HCT116 (cell line): Measurements from ENCODE around the gene ELAPOR1. TPM values are rescaled to one million over a fixed set of nuclear protein-coding genes. Genes with fewer than 3 reads are reported as not detected.

Experiments
- ATAC-seq: fragments of 200-7000 bp; cut with Tn5 transposase; 2 replicates; pipeline ENCODE4 v1.9.1; 2020; ENCODE audit warnings: mild to moderate bottlenecking, moderate library complexity
- Bru-seq: library from RNA; stranded (reverse); fragments of 400-500 nt; gene quantifications from one replicate; lab custom pipeline; 2021; lab: Mats Ljungman, UMichigan
- BruChase-seq, 2 experiments: library from RNA; stranded (reverse); fragments of 400-500 nt; gene quantifications; one replicate each; lab custom pipeline; 2021; lab: Mats Ljungman, UMichigan
- BruUV-seq: library from RNA; stranded (reverse); fragments of 400-500 nt; replicated peaks from 2 replicates; lab custom pipeline; 2021; lab: Mats Ljungman, UMichigan
- CTCF ChIA-PET: fragments of 300-600 bp; sonication (Branson Sonifier 250); formaldehyde crosslinking; loops from one replicate; lab custom pipeline; 2021; ENCODE audit warnings: antibody characterized with exemption; lab: Charles Lee
- POLR2A ChIA-PET: fragments of 300-600, 350-600 bp; sonication (Branson Sonifier 250); formaldehyde crosslinking; loops from one replicate; lab custom pipeline; 2021; ENCODE audit warnings: antibody characterized with exemption; lab: Charles Lee
- RAD21 ChIA-PET, 2 experiments: fragments of 300-600 bp; sonication (Branson Sonifier 250); formaldehyde crosslinking; loops; one replicate each; lab custom pipeline; 2023; ENCODE audit warnings: low total read pairs in 2 of 2; ENCODE audit not compliant: uncharacterized antibody in 2 of 2, unreplicated experiment in 2 of 2, low non-redundant PET in 1 of 2; lab: Charles Lee
- DNase-seq: peaks from one replicate; pipeline ENCODE4 v3.0.0-alpha.2; 2010; ENCODE audit warnings: low read depth, low spot score
- H2AFZ ChIP-seq: fragments of 200-600 bp; shearing (Covaris generic), sonication (generic); 2 replicates; pipeline ENCODE4 v1.6.1; 2017; ENCODE audit warnings: low read depth, mixed run types, mixed read lengths, antibody characterized with exemption, low read length; ENCODE audit not compliant: poor library complexity, severe bottlenecking
- H3K27ac ChIP-seq: 2 replicates; pipeline ENCODE4 v1.5.1; 2012; ENCODE audit warnings: low read depth, low read length
- H3K27me3 ChIP-seq: fragments of 200-600 bp; sonication (generic); 2 replicates; pipeline ENCODE4 v1.6.1; 2016; ENCODE audit warnings: mixed run types, low read length, mixed read lengths; ENCODE audit not compliant: insufficient read depth
- H3K36me3 ChIP-seq, 2 experiments: fragments of 200-500 bp in 1 of 2; fragments of 200-600 bp in 1 of 2; sonication (Bioruptor generic) in 1 of 2; sonication (generic) in 1 of 2; 2 replicates each; pipeline versions ENCODE4 v1.5.1 to v1.6.1; 2014 to 2016; ENCODE audit warnings: low read length in 2 of 2, inconsistent platforms in 1 of 2, mixed read lengths in 1 of 2, mixed run types in 1 of 2; ENCODE audit not compliant: insufficient read depth in 2 of 2, control insufficient read depth in 1 of 2
- H3K4me1 ChIP-seq, 2 experiments: fragments of 200-600 bp in 1 of 2; sonication (generic) in 1 of 2; 2 replicates each; pipeline versions ENCODE4 v1.5.1 to v1.6.1; 2012 to 2017; ENCODE audit warnings: low read length in 2 of 2, inconsistent platforms in 1 of 2, mild to moderate bottlenecking in 1 of 2, mixed read lengths in 1 of 2, mixed run types in 1 of 2, moderate library complexity in 1 of 2; ENCODE audit not compliant: insufficient read depth in 2 of 2, control insufficient read depth in 1 of 2
- H3K4me2 ChIP-seq: fragments of 200-600 bp; sonication (generic); 2 replicates; pipeline ENCODE4 v1.6.1; 2017; ENCODE audit warnings: mixed run types, low read length, mixed read lengths
- H3K4me3 ChIP-seq, 2 experiments: fragments of 200-600 bp in 1 of 2; sonication (generic) in 1 of 2; replicated peaks in 1 of 2; 2 replicates each; pipeline ENCODE4 v1.5.1; 2011 to 2016; ENCODE audit warnings: low read length in 2 of 2, control low read depth in 1 of 2, low read depth in 1 of 2, mild to moderate bottlenecking in 1 of 2, mixed read lengths in 1 of 2, mixed run types in 1 of 2
- H3K79me2 ChIP-seq: fragments of 200-600 bp; sonication (generic); 2 replicates; pipeline ENCODE4 v1.6.1; 2017; ENCODE audit warnings: mild to moderate bottlenecking, mixed run types, low read length, moderate library complexity, mixed read lengths; ENCODE audit not compliant: insufficient read depth
- H3K9ac ChIP-seq: fragments of 200-600 bp; sonication (generic); 2 replicates; pipeline ENCODE4 v1.6.1; 2016; ENCODE audit warnings: low read length, mixed read lengths
- H3K9me2 ChIP-seq: fragments of 200-600 bp; sonication (generic), shearing (Covaris generic); 2 replicates; pipeline ENCODE4 v1.6.1; 2017; ENCODE audit warnings: mixed run types, mild to moderate bottlenecking, moderate library complexity; ENCODE audit not compliant: insufficient read depth
- H3K9me3 ChIP-seq, 2 experiments: fragments of 200-500 bp in 1 of 2; fragments of 200-600 bp in 1 of 2; sonication (Bioruptor generic) in 1 of 2; sonication (generic) in 1 of 2; 2 replicates each; pipeline ENCODE4 v1.6.1; 2014 to 2017; ENCODE audit warnings: low read length in 2 of 2, mixed read lengths in 2 of 2, inconsistent platforms in 1 of 2, low read depth in 1 of 2, mild to moderate bottlenecking in 1 of 2, mixed run types in 1 of 2, moderate library complexity in 1 of 2; ENCODE audit not compliant: control insufficient read depth in 1 of 2, insufficient read depth in 1 of 2
- H4K20me1 ChIP-seq: fragments of 200-600 bp; sonication (generic), shearing (Covaris generic); 2 replicates; pipeline ENCODE4 v1.6.1; 2017; ENCODE audit warnings: mixed run types, mild to moderate bottlenecking, moderate library complexity; ENCODE audit not compliant: insufficient read depth
- CBX3 ChIP-seq: IDR thresholded peaks from 2 replicates; pipeline ENCODE4 v1.6.1; 2012; ENCODE audit warnings: low read depth
- EGR1 ChIP-seq: IDR thresholded peaks from 2 replicates; pipeline ENCODE4 v1.6.1; 2012; ENCODE audit warnings: low read depth
- ELF1 ChIP-seq: IDR thresholded peaks from 2 replicates; pipeline ENCODE4 v1.6.1; 2012; ENCODE audit warnings: low read depth, borderline replicate concordance
- EZH2 ChIP-seq: fragments of 200-600 bp; sonication (generic); IDR thresholded peaks from 2 replicates; pipeline ENCODE4 v1.6.1; 2017; ENCODE audit warnings: antibody characterized with exemption, mixed run types
- EZH2phosphoT487 ChIP-seq: fragments of 200-600 bp; IDR thresholded peaks from 2 replicates; pipeline ENCODE4 v1.6.1; 2018; ENCODE audit warnings: antibody characterized with exemption, borderline replicate concordance
- FOSL1 ChIP-seq: IDR thresholded peaks from 2 replicates; pipeline ENCODE4 v1.6.1; 2012; ENCODE audit warnings: low read depth
- JUND ChIP-seq: IDR thresholded peaks from 2 replicates; pipeline ENCODE4 v1.6.1; 2012
- POLR2A ChIP-seq: IDR thresholded peaks from 2 replicates; pipeline ENCODE4 v1.7.0; 2011; ENCODE audit warnings: borderline replicate concordance; ENCODE audit not compliant: insufficient read depth, insufficient read length; ENCODE audit errors: extremely low read depth
- POLR2AphosphoS5 ChIP-seq: IDR thresholded peaks from 2 replicates; pipeline ENCODE4 v1.6.1; 2011; ENCODE audit warnings: mild to moderate bottlenecking, low read depth, low read length, moderate library complexity
- SIN3A ChIP-seq: IDR thresholded peaks from 2 replicates; pipeline ENCODE4 v1.6.1; 2012; ENCODE audit warnings: low read depth
- SP1 ChIP-seq: IDR thresholded peaks from 2 replicates; pipeline ENCODE4 v1.6.1; 2012; ENCODE audit warnings: low read depth
- TCF7L2 ChIP-seq: IDR thresholded peaks from 2 replicates; pipeline ENCODE4 v1.7.0; 2011; ENCODE audit warnings: borderline replicate concordance, inconsistent platforms; ENCODE audit not compliant: insufficient read depth, insufficient read length; ENCODE audit errors: extremely low read depth
- YY1 ChIP-seq: IDR thresholded peaks from 2 replicates; pipeline ENCODE4 v1.6.1; 2011; ENCODE audit warnings: low read length, low read depth, moderate library complexity, mild to moderate bottlenecking; ENCODE audit not compliant: insufficient replicate concordance; ENCODE audit errors: extremely low read depth
- ZFX ChIP-seq: fragments of 450-650 bp; IDR thresholded peaks from 2 replicates; pipeline ENCODE4 v1.6.1; 2017
- ZNF274 ChIP-seq: fragments of 200-500 bp; sonication (Bioruptor generic); IDR thresholded peaks from 2 replicates; pipeline ENCODE4 v1.6.1; 2014; ENCODE audit warnings: mild to moderate bottlenecking, low read depth, low read length, inconsistent platforms
- intact Hi-C: fragments of 100-400 bp; cut with micrococcal nuclease; formaldehyde crosslinking; loops from 2 replicates; pipeline ENCODE4 v1.10.0; 2022
- long read RNA-seq: library from polyadenylated mRNA; unstranded; transcript quantifications from one replicate; pipeline ENCODE4 v2.0.0, GENCODE V29; 2021; ENCODE audit not compliant: unreplicated experiment
- polyA plus RNA-seq: library from polyadenylated mRNA; unstranded; fragments of >200 nt; gene quantifications from 2 replicates; pipeline ENCODE4 v1.2.1, GENCODE V29; 2012; ENCODE audit warnings: missing spikeins
- total RNA-seq: library from RNA; stranded (reverse); gene quantifications from one replicate; pipeline ENCODE4 v1.2.1, GENCODE V29; 2021; ENCODE audit not compliant: unreplicated experiment
- TF ChIP-seq, protein P1 (sequence below): IDR thresholded peaks from 2 replicates; pipeline ENCODE4 v1.6.1; 2011; ENCODE audit warnings: mild to moderate bottlenecking, low read length, moderate library complexity; ENCODE audit not compliant: insufficient replicate concordance; ENCODE audit errors: extremely low read depth
- TF ChIP-seq, protein P2 (sequence below): IDR thresholded peaks from 2 replicates; pipeline ENCODE4 v1.6.1; 2012

Gene ELAPOR1, protein sequence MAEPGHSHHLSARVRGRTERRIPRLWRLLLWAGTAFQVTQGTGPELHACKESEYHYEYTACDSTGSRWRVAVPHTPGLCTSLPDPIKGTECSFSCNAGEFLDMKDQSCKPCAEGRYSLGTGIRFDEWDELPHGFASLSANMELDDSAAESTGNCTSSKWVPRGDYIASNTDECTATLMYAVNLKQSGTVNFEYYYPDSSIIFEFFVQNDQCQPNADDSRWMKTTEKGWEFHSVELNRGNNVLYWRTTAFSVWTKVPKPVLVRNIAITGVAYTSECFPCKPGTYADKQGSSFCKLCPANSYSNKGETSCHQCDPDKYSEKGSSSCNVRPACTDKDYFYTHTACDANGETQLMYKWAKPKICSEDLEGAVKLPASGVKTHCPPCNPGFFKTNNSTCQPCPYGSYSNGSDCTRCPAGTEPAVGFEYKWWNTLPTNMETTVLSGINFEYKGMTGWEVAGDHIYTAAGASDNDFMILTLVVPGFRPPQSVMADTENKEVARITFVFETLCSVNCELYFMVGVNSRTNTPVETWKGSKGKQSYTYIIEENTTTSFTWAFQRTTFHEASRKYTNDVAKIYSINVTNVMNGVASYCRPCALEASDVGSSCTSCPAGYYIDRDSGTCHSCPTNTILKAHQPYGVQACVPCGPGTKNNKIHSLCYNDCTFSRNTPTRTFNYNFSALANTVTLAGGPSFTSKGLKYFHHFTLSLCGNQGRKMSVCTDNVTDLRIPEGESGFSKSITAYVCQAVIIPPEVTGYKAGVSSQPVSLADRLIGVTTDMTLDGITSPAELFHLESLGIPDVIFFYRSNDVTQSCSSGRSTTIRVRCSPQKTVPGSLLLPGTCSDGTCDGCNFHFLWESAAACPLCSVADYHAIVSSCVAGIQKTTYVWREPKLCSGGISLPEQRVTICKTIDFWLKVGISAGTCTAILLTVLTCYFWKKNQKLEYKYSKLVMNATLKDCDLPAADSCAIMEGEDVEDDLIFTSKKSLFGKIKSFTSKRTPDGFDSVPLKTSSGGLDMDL
- total RNA-seq (0.57 TPM), Bru-seq, nascent RNA (percentile 28 among the genes with signal in this experiment), BruChase-seq, experiment 1, labeled RNA remaining after a 6-hour chase (percentile 23 among the genes with signal in this experiment), BruChase-seq, experiment 2, labeled RNA remaining after a 2-hour chase (percentile 30 among the genes with signal in this experiment)
- polyA plus RNA-seq: 0.14 and 0.25 TPM in 2 replicates
- long read RNA-seq: 0 reads

DNA sequence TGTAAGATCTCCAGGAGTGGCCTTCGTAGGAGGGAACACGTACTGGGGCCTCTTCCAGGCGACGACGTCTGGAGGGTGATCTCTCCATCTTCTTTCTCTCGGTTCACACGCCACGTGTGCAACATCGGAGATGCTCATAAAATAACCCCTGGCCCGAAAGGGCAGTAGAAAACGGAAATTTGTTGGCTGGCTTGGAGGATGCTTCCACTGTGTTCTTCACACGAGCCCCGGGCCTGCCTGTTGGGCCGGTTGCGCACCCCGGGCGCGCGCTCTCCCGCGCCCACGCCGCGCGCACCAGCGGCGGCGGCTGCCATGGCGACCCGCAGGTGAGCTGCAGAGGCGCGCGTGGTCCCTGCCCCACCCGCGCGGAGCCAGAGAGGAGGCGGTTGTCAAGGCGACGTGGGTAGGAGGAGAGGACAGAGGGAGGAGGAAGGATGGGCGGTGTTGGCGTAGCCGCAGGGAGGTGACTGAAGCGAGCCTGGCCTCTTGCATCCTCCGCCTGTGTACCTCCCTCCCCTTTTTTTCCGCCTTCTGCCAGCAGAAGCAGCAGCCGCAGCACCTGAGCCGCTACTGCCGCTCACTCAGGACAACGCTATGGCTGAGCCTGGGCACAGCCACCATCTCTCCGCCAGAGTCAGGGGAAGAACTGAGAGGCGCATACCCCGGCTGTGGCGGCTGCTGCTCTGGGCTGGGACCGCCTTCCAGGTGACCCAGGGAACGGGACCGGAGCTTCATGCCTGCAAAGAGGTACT is at the start of gene ELAPOR1:
TSS of gene ELAPOR1 (plus strand) at position 526 of the 752 bp plus-strand sequence. CDS start at position 595, 69 bp downstream.
- H3K9ac ChIP-seq: no peak within 1 kb of the TSS
- H3K4me2 ChIP-seq: peak within 1 kb of the TSS; percentile 50
- H3K9me2 ChIP-seq: no peaks in the 10 kb centered on the region
- intact Hi-C loops: loop anchor here (5.0 kb wide), 1 partner anchor 151 kb away; the partner anchor contains the start of gene CLCC1
- DNase-seq (no peak), ATAC-seq (no peak)
- no peaks in the 10 kb centered on the region for H4K20me1 ChIP-seq
- H3K27me3 ChIP-seq: no peaks in the 10 kb centered on the region
- no peak within 1 kb of the TSS for H3K27ac ChIP-seq
- no peaks in the 10 kb centered on the region for H3K79me2 ChIP-seq
- ChIA-PET RAD21 (no interaction called here), CTCF (interaction anchor here (0.8 to 2.7 kb wide), 9 partner anchors 9 to 601 kb away, joined by 3 to 18 read pairs (median 4); partner anchors contain the start of gene PRPF38B), POLR2A (interaction anchor here (3.1 kb wide), 1 partner anchor 13 kb away, joined by 21 read pairs; no protein-coding TSS in a partner anchor)
- no peak within 1 kb of the TSS for H3K4me3 ChIP-seq
- TF ChIP-seq EZH2phosphoT487: no peak
- no peak for TF ChIP-seq TCF7L2
- no peak for TF ChIP-seq SP1
- TF ChIP-seq ZFX: no peak
- no peak for TF ChIP-seq CBX3
- TF ChIP-seq SIN3A: no peak
- no peak for TF ChIP-seq ZNF274
- no peak for TF ChIP-seq POLR2A
- TF ChIP-seq, protein P1, sequence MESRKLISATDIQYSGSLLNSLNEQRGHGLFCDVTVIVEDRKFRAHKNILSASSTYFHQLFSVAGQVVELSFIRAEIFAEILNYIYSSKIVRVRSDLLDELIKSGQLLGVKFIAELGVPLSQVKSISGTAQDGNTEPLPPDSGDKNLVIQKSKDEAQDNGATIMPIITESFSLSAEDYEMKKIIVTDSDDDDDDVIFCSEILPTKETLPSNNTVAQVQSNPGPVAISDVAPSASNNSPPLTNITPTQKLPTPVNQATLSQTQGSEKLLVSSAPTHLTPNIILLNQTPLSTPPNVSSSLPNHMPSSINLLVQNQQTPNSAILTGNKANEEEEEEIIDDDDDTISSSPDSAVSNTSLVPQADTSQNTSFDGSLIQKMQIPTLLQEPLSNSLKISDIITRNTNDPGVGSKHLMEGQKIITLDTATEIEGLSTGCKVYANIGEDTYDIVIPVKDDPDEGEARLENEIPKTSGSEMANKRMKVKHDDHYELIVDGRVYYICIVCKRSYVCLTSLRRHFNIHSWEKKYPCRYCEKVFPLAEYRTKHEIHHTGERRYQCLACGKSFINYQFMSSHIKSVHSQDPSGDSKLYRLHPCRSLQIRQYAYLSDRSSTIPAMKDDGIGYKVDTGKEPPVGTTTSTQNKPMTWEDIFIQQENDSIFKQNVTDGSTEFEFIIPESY: no peak
- TF ChIP-seq, protein P2, sequence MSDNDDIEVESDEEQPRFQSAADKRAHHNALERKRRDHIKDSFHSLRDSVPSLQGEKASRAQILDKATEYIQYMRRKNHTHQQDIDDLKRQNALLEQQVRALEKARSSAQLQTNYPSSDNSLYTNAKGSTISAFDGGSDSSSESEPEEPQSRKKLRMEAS: no peak
- TF ChIP-seq FOSL1: no peak
- no peak for TF ChIP-seq JUND
- no peak for TF ChIP-seq POLR2AphosphoS5
- no peak for TF ChIP-seq ELF1
- no peak for TF ChIP-seq EGR1
- no peak for TF ChIP-seq EZH2
- no peak for TF ChIP-seq YY1
- no TSS peak for BruUV-seq
- peaks cover 3 to 16% of the 10 kb centered on the region in 2 experiments; a peak in 3 of 4 replicates for H3K4me1 ChIP-seq
- no peaks in the 10 kb centered on the region for H3K36me3 ChIP-seq
- no peaks in the 10 kb centered on the region for H3K9me3 ChIP-seq
- peak within 1 kb of the TSS; percentile 97 for H2AFZ ChIP-seq
